ENCODE data around the gene NUFIP2. TPM values are rescaled to one million over a fixed set of nuclear protein-coding genes. Genes with fewer than 3 reads are reported as not detected.
A peak's percentile ranks its signal among the peaks of the same experiment; 100 is the strongest.

The NUFIP2 gene
- total and polyA plus RNA-seq, 3 donors from 2014 or later = 24.6 to 39.0 (median 33.6) TPM

DNA sequence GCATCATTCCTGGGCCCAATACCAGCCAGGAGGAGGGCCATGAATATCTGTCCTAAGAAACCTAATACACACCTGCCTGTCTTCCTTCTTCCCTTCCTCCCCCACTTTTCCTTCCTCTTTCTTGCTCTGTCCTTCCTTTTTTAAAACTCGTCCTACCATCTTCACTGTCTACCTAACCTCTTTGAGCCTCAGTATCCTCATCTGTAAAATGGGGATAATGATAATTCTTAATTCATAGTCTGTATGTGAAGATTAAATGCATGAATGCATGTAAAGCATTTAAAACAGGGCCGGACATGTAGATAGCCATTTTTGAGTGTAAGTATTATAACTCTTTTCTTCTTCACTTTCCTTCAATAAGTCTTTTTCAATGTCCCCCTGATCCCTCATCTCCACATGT, 46.7 kb downstream of the NUFIP2 start:
- DNase-seq = no peak
- Histone ChIP-seq H3K4me1 (no peaks in the 10 kb centered on the region), H3K36me3 (ENCODE audit: low read depth, missing control alignments) (no peaks in the 10 kb centered on the region), H3K9me3 (no peaks in the 10 kb centered on the region), H3K27ac (no peak overlapping the region), H3K4me3 (no peak overlapping the region), H3K27me3 (no peaks in the 10 kb centered on the region)
- intact Hi-C loops (cut with DNase I; ENCODE audit: low total_unique reads) = no loop called here
- TF ChIP-seq POLR2A (IDR thresholded peaks at IDR 0.05) = no peak
- TF ChIP-seq, protein P1, sequence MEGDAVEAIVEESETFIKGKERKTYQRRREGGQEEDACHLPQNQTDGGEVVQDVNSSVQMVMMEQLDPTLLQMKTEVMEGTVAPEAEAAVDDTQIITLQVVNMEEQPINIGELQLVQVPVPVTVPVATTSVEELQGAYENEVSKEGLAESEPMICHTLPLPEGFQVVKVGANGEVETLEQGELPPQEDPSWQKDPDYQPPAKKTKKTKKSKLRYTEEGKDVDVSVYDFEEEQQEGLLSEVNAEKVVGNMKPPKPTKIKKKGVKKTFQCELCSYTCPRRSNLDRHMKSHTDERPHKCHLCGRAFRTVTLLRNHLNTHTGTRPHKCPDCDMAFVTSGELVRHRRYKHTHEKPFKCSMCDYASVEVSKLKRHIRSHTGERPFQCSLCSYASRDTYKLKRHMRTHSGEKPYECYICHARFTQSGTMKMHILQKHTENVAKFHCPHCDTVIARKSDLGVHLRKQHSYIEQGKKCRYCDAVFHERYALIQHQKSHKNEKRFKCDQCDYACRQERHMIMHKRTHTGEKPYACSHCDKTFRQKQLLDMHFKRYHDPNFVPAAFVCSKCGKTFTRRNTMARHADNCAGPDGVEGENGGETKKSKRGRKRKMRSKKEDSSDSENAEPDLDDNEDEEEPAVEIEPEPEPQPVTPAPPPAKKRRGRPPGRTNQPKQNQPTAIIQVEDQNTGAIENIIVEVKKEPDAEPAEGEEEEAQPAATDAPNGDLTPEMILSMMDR (IDR thresholded peaks at IDR 0.05) = no peak
- WGBS, 2 donors = 78 to 81% methylated on average over 2 of the region's 2 CpGs

- no peaks in the 10 kb centered on the region for H3K27me3 ChIP-seq
- no peaks in the 10 kb centered on the region for H3K36me3 ChIP-seq (ENCODE audit: low read depth, missing control alignments)
- 57 to 71% methylated on average over 1 of the region's 1 CpG for WGBS, 2 donors
- H3K4me1 ChIP-seq = no peaks in the 10 kb centered on the region
- DNase-seq = no peak
- no peaks in the 10 kb centered on the region for H3K9me3 ChIP-seq
- H3K27ac ChIP-seq = no peak within 1 kb of the TSS
- TF ChIP-seq, protein P1 (IDR thresholded peaks at IDR 0.05) = no peak
- TF ChIP-seq POLR2A (IDR thresholded peaks at IDR 0.05) = no peak
- intact Hi-C loops (cut with DNase I; ENCODE audit: low total_unique reads) = no loop called here
- H3K4me3 ChIP-seq = no peak within 1 kb of the TSS
These were observed 47.3 kb downstream of the NUFIP2 start, which contains the start of gene CRYBA1 for GRCh38 chr17:29246628-29247027. CRYBA1 (plus strand) TSS chr17:29246859; CDS start chr17:29246864, 5 bp downstream.

GRCh38 chr17:29245401-29245800, 48.5 kb downstream of the NUFIP2 start:
- 94 to 99% methylated on average over 6 of the region's 6 CpGs for WGBS, 2 donors
- TF ChIP-seq, protein P1 (IDR thresholded peaks at IDR 0.05) = no peak
- TF ChIP-seq POLR2A (IDR thresholded peaks at IDR 0.05) = no peak
- intact Hi-C loops (cut with DNase I; ENCODE audit: low total_unique reads) = no loop called here
- no peak for DNase-seq
- Histone ChIP-seq H3K4me1 (no peaks in the 10 kb centered on the region), H3K9me3 (no peaks in the 10 kb centered on the region), H3K27me3 (no peaks in the 10 kb centered on the region), H3K36me3 (ENCODE audit: low read depth, missing control alignments) (no peaks in the 10 kb centered on the region), H3K4me3 (no peak overlapping the region), H3K27ac (no peak overlapping the region)

GRCh38 chr17:29243792-29244191, 50.2 kb downstream of the NUFIP2 start:
- peak; percentile 39 for DNase-seq
- WGBS, 2 donors = 45 to 46% methylated on average over 4 of the region's 4 CpGs
- Histone ChIP-seq H3K36me3 (ENCODE audit: low read depth, missing control alignments) (no peaks in the 10 kb centered on the region), H3K4me3 (no peak overlapping the region), H3K9me3 (no peaks in the 10 kb centered on the region), H3K4me1 (no peaks in the 10 kb centered on the region), H3K27ac (no peak overlapping the region), H3K27me3 (no peaks in the 10 kb centered on the region)
- TF ChIP-seq, protein P1 (IDR thresholded peaks at IDR 0.05) = peak in 2 of 3 experiments; percentile 12 to 41
- no peak for TF ChIP-seq POLR2A (IDR thresholded peaks at IDR 0.05)
- intact Hi-C loops (cut with DNase I; ENCODE audit: low total_unique reads) = no loop called here

DNA sequence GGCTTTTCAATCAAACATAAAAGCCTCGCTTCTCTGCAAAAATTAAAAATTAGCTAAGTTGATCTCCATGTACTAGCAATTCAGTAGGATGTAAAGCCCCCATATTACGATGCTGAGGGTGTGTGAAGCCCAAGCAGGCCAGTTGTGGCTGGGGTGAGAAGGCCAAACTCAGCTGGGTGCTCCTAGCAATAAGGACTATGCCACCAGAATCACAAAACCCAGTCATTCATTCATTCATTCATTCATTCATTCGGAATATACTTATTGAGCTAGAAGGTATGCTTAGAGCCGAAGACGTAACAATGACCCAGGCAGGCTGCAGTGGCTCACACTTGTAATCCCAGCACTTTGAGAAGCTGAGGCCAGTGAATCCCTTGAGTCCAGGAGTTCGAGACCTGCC, 51.2 kb downstream of the NUFIP2 start:
- WGBS, 2 donors = 95% methylated on average over 6 of the region's 6 CpGs
- no peaks in the 10 kb centered on the region for H3K9me3 ChIP-seq
- intact Hi-C loops (cut with DNase I; ENCODE audit: low total_unique reads) = no loop called here
- H3K4me1 ChIP-seq = no peaks in the 10 kb centered on the region
- no peak for DNase-seq
- TF ChIP-seq POLR2A (IDR thresholded peaks at IDR 0.05) = no peak
- TF ChIP-seq, protein P1 (IDR thresholded peaks at IDR 0.05) = no peak
- H3K27ac ChIP-seq = no peak overlapping the region
- no peaks in the 10 kb centered on the region for H3K27me3 ChIP-seq
- no peaks in the 10 kb centered on the region for H3K36me3 ChIP-seq (ENCODE audit: low read depth, missing control alignments)
- H3K4me3 ChIP-seq = no peak overlapping the region

Measured in testis (tissue), 3 donors.